IPS-18c (cell line): Measurements from ENCODE around the gene RPL32.
A peak's percentile ranks its signal among the peaks of the same experiment; 100 is the strongest.

Experiments used
- H3K4me3 ChIP-seq: 2 replicates; pipeline ENCODE4 v1.7.0; 2013; ENCODE audit warnings: low read depth, mild to moderate bottlenecking, low read length, moderate library complexity; ENCODE audit not compliant: insufficient read depth
- H3K9me3 ChIP-seq: one replicate; pipeline ENCODE4 v1.6.1; 2013; ENCODE audit warnings: mild to moderate bottlenecking, low read length, moderate library complexity; ENCODE audit not compliant: control insufficient read depth, insufficient read depth

Gene RPL32

DNA sequence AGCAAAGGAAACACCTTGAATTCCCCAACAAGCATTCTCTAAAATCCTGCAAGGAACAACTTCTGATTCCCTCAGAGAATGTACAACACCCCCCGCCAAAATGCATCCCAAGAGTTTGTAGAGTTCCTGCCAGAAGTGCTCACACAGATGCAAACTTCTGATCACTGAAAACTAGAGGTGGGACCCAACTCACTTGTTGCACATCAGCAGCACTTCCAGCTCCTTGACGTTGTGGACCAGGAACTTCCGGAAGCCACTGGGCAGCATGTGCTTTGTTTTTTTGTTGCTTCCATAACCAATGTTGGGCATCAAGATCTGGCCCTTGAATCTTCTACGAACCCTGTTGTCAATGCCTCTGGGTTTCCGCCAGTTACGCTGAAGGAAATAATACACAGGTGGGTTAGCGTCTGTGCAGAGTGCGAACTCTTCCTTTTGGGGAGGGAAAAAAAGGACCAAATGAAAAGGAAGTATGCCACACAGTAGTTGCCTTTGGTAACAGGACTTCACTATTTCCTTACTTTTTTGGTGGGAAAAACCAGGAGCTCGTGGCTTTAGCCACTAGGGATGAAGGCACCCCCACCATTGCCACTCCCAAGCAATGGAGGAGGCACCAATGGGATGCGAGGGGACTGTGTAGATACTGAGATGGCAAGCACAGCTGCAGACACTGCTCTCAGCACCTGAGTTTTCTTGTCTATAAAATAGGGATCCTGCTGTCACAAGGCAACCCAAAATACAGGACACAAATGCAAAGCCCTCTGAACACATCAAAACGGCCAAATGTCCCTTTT, 2.0 kb downstream of the RPL32 start:
- Histone ChIP-seq H3K4me3 (peak overlapping the region; percentile 99), H3K9me3 (no peaks in the 10 kb centered on the region)

- H3K9me3 ChIP-seq, result no peaks in the 10 kb centered on the region
- H3K4me3 ChIP-seq, result no peak overlapping the region
These were observed 3.0 kb downstream of the RPL32 start for GRCh38 chr3:12838179-12838965.

- H3K4me3 ChIP-seq, result no peak overlapping the region
- H3K9me3 ChIP-seq, result no peaks in the 10 kb centered on the region
These were observed 3.9 kb downstream of the RPL32 start for GRCh38 chr3:12837295-12837986.

DNA sequence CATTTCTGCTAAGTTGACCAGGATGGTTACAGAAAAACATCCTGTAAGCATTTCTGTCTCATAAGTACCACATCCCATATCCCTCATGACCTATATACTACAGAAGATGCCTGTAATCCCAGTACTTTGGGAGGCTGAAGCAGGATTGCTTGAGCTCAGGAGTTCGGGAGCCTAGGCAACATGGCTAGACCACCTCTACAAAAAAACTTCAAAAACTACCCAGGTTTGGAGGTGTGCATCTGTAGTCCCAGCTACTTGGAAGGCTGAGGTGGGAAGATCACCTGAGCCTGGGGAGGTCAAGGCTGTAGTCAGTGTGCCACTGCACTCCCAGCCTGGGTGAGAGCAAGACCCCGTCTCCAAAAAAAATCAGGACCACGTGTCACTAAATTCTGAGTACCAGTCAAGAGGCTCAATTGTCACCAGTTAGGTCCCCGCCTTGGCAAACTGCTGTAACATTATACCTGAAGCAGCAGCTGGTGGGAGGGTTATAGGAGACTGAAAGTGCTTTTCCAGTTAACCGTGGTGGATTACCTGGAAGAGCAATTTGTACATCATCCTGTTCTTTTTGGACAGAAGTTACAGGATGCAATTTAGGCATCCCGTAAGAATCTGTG, 6.2 kb downstream of the RPL32 start:
- H3K9me3 ChIP-seq, result no peaks in the 10 kb centered on the region
- no peak overlapping the region for H3K4me3 ChIP-seq

- Histone ChIP-seq H3K9me3 (no peaks in the 10 kb centered on the region), H3K4me3 (peak overlapping the region; percentile 10; the same call in 1 of the 2 replicates)
These were observed 7.9 kb downstream of the RPL32 start for GRCh38 chr3:12833222-12834161.

DNA sequence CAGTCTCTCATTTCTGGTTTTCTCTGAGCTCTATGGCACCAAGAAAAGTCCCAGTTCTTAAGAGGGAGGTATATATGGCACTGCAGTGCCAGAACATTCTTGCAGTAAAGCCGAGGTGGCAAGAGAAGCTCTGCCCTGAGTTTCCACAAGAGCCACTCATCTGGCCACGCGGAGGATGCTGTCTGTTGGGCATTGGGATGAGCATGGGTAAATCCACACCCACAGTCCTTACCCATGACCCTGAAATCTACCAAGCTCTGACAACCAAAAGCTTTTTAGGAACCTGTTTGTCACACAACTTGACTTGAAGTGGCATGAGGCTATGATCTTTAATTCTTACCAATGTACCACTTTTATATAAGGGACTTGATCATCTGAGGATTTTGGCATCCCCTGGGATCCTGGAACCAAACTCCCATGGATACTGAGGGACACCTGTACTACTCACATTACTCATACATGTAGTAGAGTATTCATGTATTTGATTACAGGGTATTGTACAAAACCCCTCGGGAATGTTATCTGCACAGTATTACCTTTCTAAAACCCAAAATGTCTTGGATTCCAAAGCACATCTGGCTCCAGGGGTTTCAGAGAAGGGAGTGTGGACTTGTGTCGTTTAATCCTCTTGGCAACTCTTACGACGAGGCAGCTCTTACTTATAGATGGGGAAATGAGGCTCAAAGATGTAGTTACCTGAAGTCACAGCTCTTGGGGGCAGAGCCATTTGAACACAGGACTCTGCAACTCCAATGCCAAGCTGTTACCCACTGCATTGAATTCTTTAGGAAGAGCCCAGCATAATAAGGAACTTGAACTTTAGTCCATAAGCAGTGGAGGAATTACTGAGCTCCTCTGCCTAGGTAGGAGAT, 8.8 kb downstream of the RPL32 start:
- no peaks in the 10 kb centered on the region for H3K9me3 ChIP-seq

DNA sequence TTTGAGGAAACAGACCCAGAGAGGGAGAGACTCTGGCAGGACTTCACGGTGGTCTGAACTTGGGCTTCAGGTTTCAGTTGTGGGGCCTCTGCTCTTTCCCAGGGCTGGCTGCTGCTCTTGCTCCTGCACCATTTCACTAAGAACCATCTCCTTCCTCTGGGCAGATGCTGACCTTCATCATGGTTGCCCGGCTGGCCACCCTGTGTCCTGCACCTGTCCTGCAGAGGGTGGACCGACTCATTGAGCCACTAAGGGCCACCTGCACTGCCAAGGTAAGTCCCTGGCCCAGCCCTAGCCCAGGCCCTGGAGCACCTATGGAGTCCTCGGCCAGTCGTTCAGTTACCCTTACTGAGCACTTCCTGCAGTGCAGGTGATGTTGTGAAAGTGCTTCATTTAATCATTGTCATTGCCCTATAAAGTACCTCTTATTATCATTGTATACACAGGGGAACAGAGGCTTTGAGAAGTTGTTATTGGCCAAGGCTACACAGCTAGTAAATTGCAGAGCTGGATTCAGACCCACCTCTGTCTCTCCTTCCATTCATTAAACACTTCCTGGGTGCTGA, 10.0 kb downstream of the RPL32 start:
- H3K9me3 ChIP-seq, result no peaks in the 10 kb centered on the region

More for the DNA sequence above, 8.8 kb downstream of the RPL32 start:
- no peak overlapping the region for H3K4me3 ChIP-seq

GRCh38 chr3:12830785-12831156, 10.6 kb downstream of the RPL32 start:
- Histone ChIP-seq H3K9me3 (no peaks in the 10 kb centered on the region), H3K4me3 (no peak overlapping the region)

More for the DNA sequence above, 10.0 kb downstream of the RPL32 start:
- H3K4me3 ChIP-seq, result no peak overlapping the region

GRCh38 chr3:12829886-12830784, 11.2 kb downstream of the RPL32 start:
- no peak overlapping the region for H3K4me3 ChIP-seq
- H3K9me3 ChIP-seq, result no peaks in the 10 kb centered on the region

GRCh38 chr3:12829404-12829803, 12.0 kb downstream of the RPL32 start:
- H3K9me3 ChIP-seq, result no peaks in the 10 kb centered on the region

GRCh38 chr3:12828751-12829150, 12.6 kb downstream of the RPL32 start:
- H3K4me3 ChIP-seq, result no peak overlapping the region
- H3K9me3 ChIP-seq, result no peaks in the 10 kb centered on the region

More at GRCh38 chr3:12829404-12829803, 12.0 kb downstream of the RPL32 start:
- H3K4me3 ChIP-seq, result no peak overlapping the region

DNA sequence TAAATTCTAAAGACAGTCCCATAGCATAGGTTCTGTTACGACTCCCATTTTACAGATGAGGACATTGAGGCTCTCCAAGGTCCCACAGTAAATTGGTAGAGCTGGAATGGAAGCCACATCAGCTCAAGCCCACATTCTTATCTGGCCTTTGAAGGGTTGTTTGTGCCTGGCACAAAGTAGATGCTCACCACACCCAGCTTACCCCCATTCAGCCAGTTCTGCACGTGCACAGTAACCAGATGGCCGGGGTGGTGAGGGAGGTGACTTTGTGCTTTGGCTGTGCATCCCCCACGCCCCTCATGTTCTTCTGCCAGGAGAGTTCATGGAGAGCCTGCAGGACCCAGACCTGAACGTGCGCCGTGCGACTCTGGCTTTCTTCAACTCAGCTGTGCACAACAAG, 16.2 kb downstream of the RPL32 start:
- H3K9me3 ChIP-seq, result no peaks in the 10 kb centered on the region
- H3K4me3 ChIP-seq, result no peak overlapping the region

DNA sequence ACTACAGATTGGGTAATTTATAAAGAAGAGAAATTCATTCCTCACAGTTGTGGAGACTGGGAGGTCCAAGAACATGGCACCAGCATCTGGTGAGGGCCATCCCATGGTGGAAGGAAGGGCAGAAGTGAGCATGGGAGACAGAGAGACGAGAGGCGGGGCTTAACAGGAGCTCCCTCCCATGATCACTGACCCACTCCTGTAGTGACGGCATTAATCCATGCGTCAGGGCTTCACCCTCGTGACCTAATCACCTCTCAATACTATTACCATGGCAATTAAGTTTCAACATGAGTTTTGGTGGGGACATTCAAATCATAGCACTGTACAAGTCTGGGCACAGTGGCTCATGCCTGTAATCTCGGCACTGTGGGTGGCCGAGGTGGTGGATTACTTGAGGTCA, 17.1 kb downstream of the RPL32 start:
- H3K9me3 ChIP-seq, result no peaks in the 10 kb centered on the region
- no peak overlapping the region for H3K4me3 ChIP-seq

- no peaks in the 10 kb centered on the region for H3K9me3 ChIP-seq
These were observed 18.5 kb downstream of the RPL32 start for GRCh38 chr3:12822725-12823373.

More at GRCh38 chr3:12822725-12823373, 18.5 kb downstream of the RPL32 start:
- H3K4me3 ChIP-seq, result no peak overlapping the region
